Smooth muscle cell (in vitro differentiated cells): ENCODE data around the gene NOS3. TPM values are rescaled to one million over a fixed set of nuclear protein-coding genes. Genes with fewer than 3 reads are reported as not detected.

Experiments used
- DNase-seq: peaks from one replicate; lab custom pipeline; 2025; ENCODE audit not compliant: unreplicated experiment; lab: John Stamatoyannopoulos, UW
- H2AFZ ChIP-seq: fragments of 200-600 bp; sonication (generic); 2 replicates; pipeline ENCODE4 v1.6.0; 2016; ENCODE audit warnings: antibody characterized with exemption, low read depth, mild to moderate bottlenecking
- H3F3A ChIP-seq: fragments of 200-600 bp; sonication (generic); 2 replicates; pipeline ENCODE4 v1.6.0; 2017; ENCODE audit warnings: antibody characterized with exemption, low read depth
- H3K27ac ChIP-seq: fragments of 200-600 bp; sonication (generic); 2 replicates; pipeline ENCODE4 v1.5.1; 2016; ENCODE audit warnings: low read depth, mild to moderate bottlenecking
- H3K27me3 ChIP-seq: fragments of 200-600 bp; sonication (generic); 2 replicates; pipeline ENCODE4 v1.6.1; 2016; ENCODE audit warnings: low read depth, mild to moderate bottlenecking
- H3K36me3 ChIP-seq: fragments of 200-600 bp; sonication (generic); 2 replicates; pipeline ENCODE4 v1.5.1; 2016; ENCODE audit warnings: low read depth
- H3K4me1 ChIP-seq: fragments of 200-600 bp; sonication (generic); 2 replicates; pipeline ENCODE4 v1.5.1; 2016; ENCODE audit warnings: low read depth
- H3K4me2 ChIP-seq: fragments of 200-600 bp; sonication (generic); 2 replicates; pipeline ENCODE4 v1.6.0; 2016; ENCODE audit warnings: mild to moderate bottlenecking
- H3K4me3 ChIP-seq: fragments of 200-600 bp; sonication (generic); 2 replicates; pipeline ENCODE4 v1.5.1; 2016; ENCODE audit warnings: mild to moderate bottlenecking
- H3K79me2 ChIP-seq: fragments of 200-600 bp; sonication (generic); 2 replicates; pipeline ENCODE4 v1.6.0; 2016; ENCODE audit warnings: low read depth, mild to moderate bottlenecking
- H3K9ac ChIP-seq: fragments of 200-600 bp; sonication (generic); 2 replicates; pipeline ENCODE4 v1.6.0; 2016; ENCODE audit warnings: low read depth
- H3K9me3 ChIP-seq: fragments of 200-600 bp; sonication (generic); replicated peaks from 2 replicates; pipeline ENCODE4 v1.5.1; 2016; ENCODE audit warnings: low read depth
- H4K20me1 ChIP-seq: fragments of 200-600 bp; sonication (generic); 2 replicates; pipeline ENCODE4 v1.6.0; 2016; ENCODE audit warnings: low read depth
- WGBS: methylation state at CpG from one replicate; pipeline ENCODE4 v1.1.7; 2016; ENCODE audit warnings: low lambda C conversion rate; 5-methylcytosine and 5-hydroxymethylcytosine counted together
- polyA plus RNA-seq: library from polyadenylated mRNA; unstranded; fragments of >200 nt; fragmentation: Nextera tagmentation; extraction: Ambion mirVana; gene quantifications from 2 replicates; pipeline ENCODE4 v1.2.1, GENCODE V29; 2016
- total RNA-seq: library from RNA; depleted of rRNA; stranded (reverse); fragments of >200 nt; gene quantifications from 2 replicates; pipeline ENCODE4 v1.2.3, GENCODE V29; 2014
- TF ChIP-seq, protein P1 (sequence below): fragments of 200-600 bp; sonication (generic); IDR thresholded peaks from 2 replicates; pipeline ENCODE4 v1.5.1; 2017; ENCODE audit warnings: borderline replicate concordance, mild to moderate bottlenecking, antibody characterized with exemption; ENCODE audit not compliant: insufficient read depth, poor library complexity, severe bottlenecking

Gene NOS3
- total and polyA plus RNA-seq, 2 experiments from 2014 or later, result 3.4 to 11.7 TPM

DNA sequence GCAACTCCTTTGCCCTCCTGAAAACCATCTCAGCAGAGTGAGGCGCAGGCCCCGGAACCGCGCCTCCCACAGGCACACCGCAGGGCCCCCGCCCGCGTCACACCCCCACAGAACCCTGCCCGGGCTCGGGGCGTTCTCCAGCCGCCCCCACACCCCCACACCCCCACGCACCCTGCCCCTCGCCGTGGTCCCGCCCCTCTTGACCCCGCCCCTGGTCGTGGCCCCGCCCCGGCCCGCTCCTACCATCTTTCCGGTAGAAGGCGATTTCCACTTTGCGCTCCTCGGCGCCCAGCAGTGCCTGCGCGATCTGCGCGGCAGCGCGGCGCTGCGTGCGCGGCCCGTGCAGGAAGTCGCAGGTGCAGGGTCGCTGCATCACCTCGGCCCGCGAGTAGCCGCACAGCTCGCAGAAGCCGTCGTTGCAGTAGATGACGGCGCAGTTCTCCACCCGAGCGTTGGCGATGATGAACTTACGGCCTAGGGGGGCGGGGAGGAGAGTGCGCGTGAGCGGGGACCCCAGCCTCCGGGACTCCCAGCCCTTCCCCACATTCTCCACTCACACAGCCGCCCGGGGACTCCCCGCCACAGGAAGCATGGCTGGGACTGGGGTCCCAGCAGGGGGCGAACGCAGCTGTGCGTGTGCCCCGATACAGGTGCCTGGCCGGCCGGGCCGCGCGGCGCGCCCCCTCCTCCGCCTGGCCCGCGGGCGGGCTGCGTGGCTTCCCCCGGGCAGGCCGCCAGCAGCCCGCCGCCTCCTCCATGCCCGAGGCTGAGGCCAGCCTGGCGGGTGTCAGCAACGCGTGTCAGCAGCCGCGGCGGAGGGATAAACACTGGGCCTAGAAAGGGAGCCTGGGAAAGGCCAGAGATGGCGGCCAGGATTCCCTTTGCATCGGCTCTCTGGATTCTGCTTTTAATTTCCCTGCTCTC is 16.1 kb upstream of the NOS3 start:
- Histone ChIP-seq H2AFZ (no peak overlapping the region), H3K9me3 (no peaks in the 10 kb centered on the region), H3K27ac (no peak overlapping the region), H3K36me3 (no peaks in the 10 kb centered on the region), H4K20me1 (no peaks in the 10 kb centered on the region), H3K4me2 (peak overlapping the region; percentile 90), H3F3A (peaks cover 4% of the 10 kb centered on the region), H3K4me3 (peak overlapping the region; percentile 48), H3K79me2 (no peaks in the 10 kb centered on the region), H3K9ac (no peak overlapping the region), H3K4me1 (peaks cover 37% of the 10 kb centered on the region), H3K27me3 (peaks cover 12% of the 10 kb centered on the region)
- DNase-seq, result no peak
- TF ChIP-seq, protein P1, sequence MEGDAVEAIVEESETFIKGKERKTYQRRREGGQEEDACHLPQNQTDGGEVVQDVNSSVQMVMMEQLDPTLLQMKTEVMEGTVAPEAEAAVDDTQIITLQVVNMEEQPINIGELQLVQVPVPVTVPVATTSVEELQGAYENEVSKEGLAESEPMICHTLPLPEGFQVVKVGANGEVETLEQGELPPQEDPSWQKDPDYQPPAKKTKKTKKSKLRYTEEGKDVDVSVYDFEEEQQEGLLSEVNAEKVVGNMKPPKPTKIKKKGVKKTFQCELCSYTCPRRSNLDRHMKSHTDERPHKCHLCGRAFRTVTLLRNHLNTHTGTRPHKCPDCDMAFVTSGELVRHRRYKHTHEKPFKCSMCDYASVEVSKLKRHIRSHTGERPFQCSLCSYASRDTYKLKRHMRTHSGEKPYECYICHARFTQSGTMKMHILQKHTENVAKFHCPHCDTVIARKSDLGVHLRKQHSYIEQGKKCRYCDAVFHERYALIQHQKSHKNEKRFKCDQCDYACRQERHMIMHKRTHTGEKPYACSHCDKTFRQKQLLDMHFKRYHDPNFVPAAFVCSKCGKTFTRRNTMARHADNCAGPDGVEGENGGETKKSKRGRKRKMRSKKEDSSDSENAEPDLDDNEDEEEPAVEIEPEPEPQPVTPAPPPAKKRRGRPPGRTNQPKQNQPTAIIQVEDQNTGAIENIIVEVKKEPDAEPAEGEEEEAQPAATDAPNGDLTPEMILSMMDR, result peak; percentile 27
- 3% methylated on average over 80 of the region's 89 CpGs for WGBS

DNA sequence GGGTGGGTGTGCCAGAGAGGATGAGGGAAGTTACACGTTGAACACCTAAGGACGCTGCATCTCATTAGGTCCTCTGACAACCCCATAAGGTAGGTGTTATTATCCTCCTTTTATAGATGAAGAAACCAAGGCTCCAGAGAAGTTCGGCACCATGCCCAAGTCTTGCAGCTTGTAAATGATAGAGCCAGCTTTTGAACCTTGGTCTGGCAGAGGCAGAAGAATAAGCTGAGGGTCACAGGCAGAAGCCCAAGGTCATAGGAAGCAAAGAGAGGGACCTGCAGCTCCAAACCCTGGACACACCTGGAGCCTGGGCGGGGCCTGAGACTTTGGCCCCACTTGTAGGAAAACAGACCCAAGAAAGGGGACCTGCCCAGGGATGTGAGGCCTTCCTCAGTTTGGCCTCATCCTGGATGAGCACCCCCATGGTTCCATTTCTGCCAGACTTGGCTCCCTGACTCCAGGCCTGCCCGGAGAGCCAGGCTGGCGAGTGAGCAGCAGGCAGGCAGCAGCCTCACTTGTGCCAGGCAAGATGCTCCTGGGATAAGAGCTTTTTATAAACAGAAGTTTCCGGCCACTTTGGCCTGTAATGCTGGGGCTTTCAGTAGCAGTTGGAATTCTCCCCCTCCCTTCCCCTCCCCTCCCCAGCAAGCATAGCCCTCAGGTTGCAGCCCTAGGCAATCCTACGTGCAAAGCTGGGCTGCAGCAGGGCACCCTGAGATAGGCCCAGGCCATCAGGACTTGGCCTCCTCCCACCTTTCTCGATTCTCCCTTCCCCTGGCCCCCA is 15.1 kb upstream of the NOS3 start:
- peak overlapping the region; percentile 48 for H3K4me3 ChIP-seq
- no peaks in the 10 kb centered on the region for H3K36me3 ChIP-seq
- no peak for DNase-seq
- no peak overlapping the region for H3K9ac ChIP-seq
- H3K4me1 ChIP-seq, result peaks cover 43% of the 10 kb centered on the region
- peaks cover 13% of the 10 kb centered on the region for H3K27me3 ChIP-seq
- WGBS, result 76% methylated on average over 9 of the region's 9 CpGs
- TF ChIP-seq, protein P1, result no peak
- no peaks in the 10 kb centered on the region for H3K79me2 ChIP-seq
- H2AFZ ChIP-seq, result no peak overlapping the region
- H4K20me1 ChIP-seq, result no peaks in the 10 kb centered on the region
- H3F3A ChIP-seq, result peaks cover 10% of the 10 kb centered on the region
- H3K9me3 ChIP-seq, result no peaks in the 10 kb centered on the region
- H3K4me2 ChIP-seq, result peak overlapping the region; percentile 90
- no peak overlapping the region for H3K27ac ChIP-seq

DNA sequence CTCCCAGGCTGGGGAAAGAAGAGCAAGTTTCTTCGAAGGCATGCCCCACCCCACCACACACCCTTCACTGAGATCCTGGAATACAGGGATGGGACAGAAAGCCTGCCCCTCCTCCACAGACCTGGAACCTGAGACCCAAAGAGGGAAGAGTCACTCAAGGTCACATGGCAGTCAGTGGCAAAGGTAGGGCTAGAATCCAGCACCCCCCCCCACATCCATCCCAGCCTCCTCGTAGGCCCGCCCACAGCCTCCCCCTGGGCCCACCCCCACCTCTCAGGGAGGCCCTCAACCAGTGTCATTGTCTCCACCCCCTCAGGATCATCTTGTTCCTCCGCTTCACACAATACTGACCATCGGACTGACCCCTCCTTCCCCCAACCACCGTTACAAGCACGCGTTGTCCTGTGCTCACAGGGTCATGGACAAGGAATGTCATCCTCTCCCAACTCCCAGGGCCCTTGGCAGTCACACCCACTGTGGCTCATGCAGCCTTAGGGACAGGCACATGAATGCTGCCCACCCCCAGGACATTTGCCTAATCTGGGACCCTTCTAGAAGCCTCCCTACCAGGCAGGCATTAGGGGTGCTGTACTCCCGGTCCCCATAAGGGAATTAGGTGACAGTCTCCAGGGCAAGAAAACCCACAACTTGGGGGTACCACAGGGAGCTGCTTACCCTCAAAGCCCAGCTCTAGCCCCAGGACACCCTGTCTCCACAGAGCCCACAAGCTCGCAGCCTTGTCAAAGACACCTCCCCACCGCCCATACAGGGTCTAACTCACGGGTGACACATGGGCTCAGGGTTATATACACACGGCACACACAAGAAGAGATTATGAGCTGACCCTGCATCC is 14.1 kb upstream of the NOS3 start:
- peak overlapping the region; percentile 36 for H3K4me3 ChIP-seq
- peaks cover 23% of the 10 kb centered on the region for H3K27me3 ChIP-seq

More for the DNA sequence above, 14.1 kb upstream of the NOS3 start:
- no peaks in the 10 kb centered on the region for H4K20me1 ChIP-seq
- no peaks in the 10 kb centered on the region for H3K79me2 ChIP-seq
- no peak overlapping the region for H3K4me2 ChIP-seq
- H3K9ac ChIP-seq, result no peak overlapping the region
- no peak for DNase-seq
- no peaks in the 10 kb centered on the region for H3K36me3 ChIP-seq
- peaks cover 36% of the 10 kb centered on the region for H3K4me1 ChIP-seq
- no peak overlapping the region for H2AFZ ChIP-seq
- no peaks in the 10 kb centered on the region for H3K9me3 ChIP-seq
- 38% methylated on average over 13 of the region's 13 CpGs for WGBS
- peaks cover 10% of the 10 kb centered on the region for H3F3A ChIP-seq
- no peak overlapping the region for H3K27ac ChIP-seq
- TF ChIP-seq, protein P1, result no peak
